HPDE6-E6E7 (cell line): ENCODE measurements around the gene LIF.
"Not testable (repeated sequence)": the region's sequence is repeated elsewhere in the genome, so short reads cannot be mapped to it uniquely, and the experiment has no call there.

Experiments used
- DNase-seq: peaks from one replicate; pipeline ENCODE4 v3.0.0; 2011; ENCODE audit warnings: missing footprints; ENCODE audit errors: extremely low spot score

Gene LIF

GRCh38 chr22:30243661-30244060, 2.9 kb downstream of the LIF start:
- no peak for DNase-seq

- DNase-seq = no peak
Measured at GRCh38 chr22:30241576-30242371, 4.8 kb downstream of the LIF start.

GRCh38 chr22:30240541-30241417, 5.8 kb downstream of the LIF start:
- DNase-seq = no peak

- no peak for DNase-seq
Measured at GRCh38 chr22:30239488-30240405, 6.8 kb downstream of the LIF start.

GRCh38 chr22:30238661-30239487, 7.7 kb downstream of the LIF start:
- no peak for DNase-seq

- DNase-seq = no peak
Measured at GRCh38 chr22:30238136-30238535, 8.4 kb downstream of the LIF start.

GRCh38 chr22:30236875-30237274, 9.7 kb downstream of the LIF start:
- no peak for DNase-seq

- peak; percentile 60 for DNase-seq
Measured at GRCh38 chr22:30235687-30236170, 10.8 kb downstream of the LIF start.

GRCh38 chr22:30234786-30235470, 11.6 kb downstream of the LIF start:
- no peak for DNase-seq

GRCh38 chr22:30234325-30234724, 12.2 kb downstream of the LIF start:
- not testable (repeated sequence) for DNase-seq

- DNase-seq = no peak
Measured at GRCh38 chr22:30233582-30233981, 13.0 kb downstream of the LIF start.

GRCh38 chr22:30232716-30233218, 13.8 kb downstream of the LIF start:
- no peak for DNase-seq

GRCh38 chr22:30230787-30231461, 15.6 kb downstream of the LIF start:
- DNase-seq = no peak

GRCh38 chr22:30230330-30230729, 16.2 kb downstream of the LIF start:
- no peak for DNase-seq

- peak; percentile 64 for DNase-seq
Measured at GRCh38 chr22:30228509-30229359, 17.8 kb downstream of the LIF start.

GRCh38 chr22:30227438-30228228, 18.9 kb downstream of the LIF start:
- DNase-seq = no peak

GRCh38 chr22:30226192-30226832, 20.2 kb downstream of the LIF start:
- no peak for DNase-seq
